ENCODE results near the gene VPS13A.
"Not testable (repeated sequence)": the region's sequence is repeated elsewhere in the genome, so short reads cannot be mapped to it uniquely, and the experiment has no call there.

Gene VPS13A

DNA sequence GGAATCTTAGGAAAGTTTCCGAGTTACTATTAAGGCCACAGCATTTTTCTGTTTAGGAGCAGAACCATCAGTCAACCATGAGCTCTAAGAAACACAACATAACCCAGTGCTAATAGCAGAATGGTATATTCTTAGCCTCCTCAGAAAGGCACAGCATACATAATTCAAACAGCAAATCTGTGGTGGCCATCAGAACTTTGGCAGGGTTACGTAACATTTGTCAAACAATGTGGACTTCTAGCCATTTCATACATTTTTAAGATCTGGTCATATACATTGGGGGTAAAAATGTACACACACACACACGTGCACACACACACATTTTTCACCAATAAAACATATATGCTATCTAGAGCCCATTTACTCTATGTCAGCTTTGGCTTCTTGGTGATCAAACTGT is 245.6 kb downstream of the VPS13A start:
- DNase-seq (ENCODE audit: low read depth in 2 of 3, low spot score in 2 of 3): no peak

DNA sequence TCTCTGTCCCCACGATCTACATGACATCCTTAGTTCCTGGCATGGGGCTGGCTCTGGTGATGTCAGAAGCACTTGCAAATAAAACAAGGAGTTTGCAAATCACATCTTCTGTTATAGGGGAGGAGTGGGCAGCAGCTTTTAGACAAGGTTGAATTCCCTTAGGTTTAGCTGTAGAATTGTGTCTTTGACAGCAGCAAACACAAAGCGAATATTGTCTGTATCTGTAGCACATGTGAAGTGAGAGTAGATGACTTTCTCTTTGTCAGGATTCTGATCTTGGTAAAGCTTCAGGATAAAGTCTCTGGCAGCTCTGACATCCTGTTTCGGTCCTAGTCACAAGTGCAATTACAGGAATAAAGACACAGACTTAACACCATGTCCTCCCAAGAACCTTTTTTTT is 246.5 kb downstream of the VPS13A start:
- no peak for DNase-seq (ENCODE audit: low read depth in 2 of 3, low spot score in 2 of 3)

DNA sequence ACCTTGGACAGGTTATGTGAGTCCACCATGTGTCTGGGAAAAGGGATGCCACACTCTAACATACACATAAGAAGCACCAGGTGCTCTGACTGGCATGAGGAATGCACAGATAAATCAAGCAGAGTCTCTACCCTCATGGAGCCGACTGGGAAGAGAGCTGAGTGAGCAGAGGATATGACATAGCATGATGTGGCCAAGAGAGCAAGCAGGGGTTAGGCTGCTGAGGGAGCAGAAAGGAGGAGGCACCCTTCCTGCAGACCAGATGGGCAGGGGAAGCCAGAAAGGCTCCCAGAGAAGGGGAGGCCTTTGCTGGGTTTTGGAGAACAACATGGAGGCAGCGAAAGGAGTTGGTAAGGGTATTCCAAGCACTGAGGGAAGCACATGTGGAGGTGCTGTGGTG is 247.7 kb downstream of the VPS13A start:
- DNase-seq (ENCODE audit: low read depth in 2 of 3, low spot score in 2 of 3): no peak

DNA sequence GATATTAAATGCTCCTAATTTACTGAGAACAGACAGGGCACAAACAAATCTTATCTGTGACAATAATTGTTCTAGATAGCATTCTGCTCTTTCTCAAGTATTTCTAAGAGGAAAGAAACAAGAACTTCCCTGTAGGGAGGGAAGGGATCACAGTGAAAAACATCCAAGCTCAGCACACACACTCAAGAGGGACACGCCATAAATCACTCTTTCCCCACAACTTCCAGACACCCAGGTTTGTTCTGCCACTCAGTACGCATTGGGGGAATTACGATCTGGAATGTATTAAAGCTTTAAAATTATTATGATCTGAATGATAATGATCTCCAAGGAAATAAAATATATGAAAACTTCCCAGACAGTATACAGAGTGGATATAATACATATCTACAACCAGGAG is 249.4 kb downstream of the VPS13A start:
- DNase-seq (ENCODE audit: low read depth in 2 of 3, low spot score in 2 of 3): no peak

DNA sequence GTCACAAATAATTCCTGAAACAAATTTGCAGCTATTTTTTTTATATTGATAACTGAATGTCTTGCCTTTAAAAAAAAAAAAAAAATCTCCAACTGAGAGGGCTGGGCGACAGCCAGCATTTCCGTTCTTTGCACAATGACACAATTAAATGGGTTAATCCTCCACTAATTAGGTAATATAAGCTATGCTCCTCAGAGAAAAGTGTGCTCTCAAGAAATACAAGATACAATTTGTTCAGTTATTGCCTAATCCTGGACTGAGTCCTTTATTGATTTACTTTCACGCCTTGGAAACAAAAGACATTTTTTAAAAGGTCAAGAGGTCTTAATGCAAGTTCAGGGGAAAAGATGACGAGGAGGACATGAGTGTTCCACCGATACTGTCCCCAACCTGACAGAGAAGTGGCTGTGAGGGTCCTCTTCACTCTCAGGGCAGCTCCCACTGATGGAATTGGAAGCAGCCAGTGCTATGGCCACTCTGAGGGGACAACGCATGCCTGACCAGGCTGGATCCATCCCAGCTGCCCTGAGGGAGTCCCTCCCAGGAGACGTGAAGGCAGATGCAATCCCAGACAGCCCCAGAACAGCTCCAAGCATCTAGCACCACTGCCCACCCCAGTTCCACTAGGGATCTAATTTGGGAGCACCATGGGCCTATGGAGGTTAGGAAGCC is 250.1 kb downstream of the VPS13A start:
- no peak for DNase-seq (ENCODE audit: low read depth in 2 of 3, low spot score in 2 of 3)

DNA sequence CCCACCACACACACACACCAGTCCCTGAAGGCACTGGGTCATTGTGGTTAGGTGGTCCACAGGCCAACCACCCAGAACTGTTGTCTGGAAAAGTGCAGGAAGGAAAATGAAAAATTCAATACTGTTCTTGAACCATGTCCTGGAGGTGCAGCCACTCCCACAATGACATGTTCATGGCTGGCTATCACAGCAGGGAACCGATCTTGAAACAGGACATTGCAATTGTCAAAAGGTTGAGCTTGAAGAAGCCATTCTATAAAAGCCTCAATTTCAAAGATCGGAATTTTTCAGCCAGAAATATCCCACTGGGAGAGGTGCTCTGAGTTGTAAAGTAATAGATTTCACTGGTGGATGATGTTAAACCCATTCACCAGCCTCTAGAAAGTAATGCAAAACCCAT is 252.6 kb downstream of the VPS13A start:
- DNase-seq (ENCODE audit: low read depth in 2 of 3, low spot score in 2 of 3): no peak

DNA sequence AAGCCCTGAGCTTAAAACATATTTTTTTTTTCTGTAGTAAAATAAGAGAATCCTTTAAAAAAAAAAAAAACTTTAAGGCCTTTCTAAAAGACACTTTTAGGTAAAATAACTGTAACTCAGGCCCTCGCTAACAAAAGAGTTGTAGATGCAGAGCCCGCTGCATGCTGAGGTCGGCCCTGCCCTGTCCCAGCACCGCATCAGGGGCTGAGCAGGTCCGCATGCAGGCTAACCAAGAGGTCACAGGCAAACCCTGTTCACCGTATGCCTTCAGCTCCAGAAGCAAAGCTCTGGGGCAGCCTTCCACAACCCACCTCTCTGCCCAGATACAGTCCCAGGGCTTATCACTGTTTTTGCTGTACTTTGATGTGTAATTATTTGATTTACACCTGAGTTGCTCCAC is 254.7 kb downstream of the VPS13A start:
- no peak for DNase-seq (ENCODE audit: low read depth in 2 of 3, low spot score in 2 of 3)

DNA sequence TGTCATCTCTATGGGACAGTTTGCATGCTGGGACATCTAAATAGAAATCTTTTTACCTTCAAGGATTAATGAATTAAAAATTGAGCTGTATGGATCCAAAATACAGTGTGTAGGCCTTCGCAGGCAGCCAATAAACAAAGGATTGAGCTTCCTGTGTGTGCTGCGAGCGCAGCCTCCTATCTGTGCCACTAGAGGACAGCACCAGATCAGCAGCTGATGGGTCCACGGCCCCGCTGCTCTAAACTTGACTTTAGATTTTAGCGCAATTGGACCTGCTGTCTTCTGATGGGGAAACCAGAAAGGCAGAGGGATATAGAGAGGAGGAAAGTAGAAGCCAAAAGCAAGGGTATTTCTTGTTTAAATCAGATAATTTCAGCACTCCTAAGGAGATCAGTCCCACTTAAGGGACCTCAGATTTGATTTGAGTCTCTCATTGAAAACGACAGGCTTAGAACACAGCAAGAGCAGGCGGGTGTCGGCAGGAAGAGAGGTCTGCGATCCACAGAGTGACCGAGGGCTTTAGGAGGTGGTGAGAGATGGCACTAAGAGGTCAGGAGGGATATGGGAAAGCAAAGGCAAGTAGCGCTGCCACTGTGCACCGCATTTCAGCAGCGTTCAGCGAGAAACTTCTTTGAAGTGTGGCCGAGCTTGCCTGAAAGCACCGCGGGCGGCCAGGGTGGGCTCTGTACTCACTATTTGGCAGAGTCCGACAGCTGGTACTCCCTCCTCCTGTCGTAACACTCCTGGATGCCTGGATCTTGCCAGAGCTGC is 256.5 kb downstream of the VPS13A start:
- no peak for DNase-seq (ENCODE audit: low read depth in 2 of 3, low spot score in 2 of 3)

DNA sequence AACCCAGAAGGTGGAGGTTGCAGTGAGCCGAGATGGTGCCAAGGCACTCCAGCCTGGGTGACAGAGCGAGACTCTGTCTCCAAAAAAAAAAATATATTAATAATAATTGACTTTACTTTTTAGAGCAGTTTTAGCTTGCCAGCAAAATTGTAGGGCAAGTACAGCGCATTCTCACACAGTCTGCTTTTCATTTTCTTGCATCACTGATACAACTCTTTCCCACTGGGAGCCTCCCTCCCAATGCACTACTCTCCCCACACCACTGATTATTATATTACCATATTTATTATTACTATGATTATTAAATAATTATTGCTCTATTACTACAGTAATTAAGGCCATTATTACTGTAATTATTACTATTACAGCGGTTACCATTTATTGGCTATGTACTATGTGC is 257.9 kb downstream of the VPS13A start:
- DNase-seq (ENCODE audit: low read depth in 2 of 3, low spot score in 2 of 3): no peak

DNA sequence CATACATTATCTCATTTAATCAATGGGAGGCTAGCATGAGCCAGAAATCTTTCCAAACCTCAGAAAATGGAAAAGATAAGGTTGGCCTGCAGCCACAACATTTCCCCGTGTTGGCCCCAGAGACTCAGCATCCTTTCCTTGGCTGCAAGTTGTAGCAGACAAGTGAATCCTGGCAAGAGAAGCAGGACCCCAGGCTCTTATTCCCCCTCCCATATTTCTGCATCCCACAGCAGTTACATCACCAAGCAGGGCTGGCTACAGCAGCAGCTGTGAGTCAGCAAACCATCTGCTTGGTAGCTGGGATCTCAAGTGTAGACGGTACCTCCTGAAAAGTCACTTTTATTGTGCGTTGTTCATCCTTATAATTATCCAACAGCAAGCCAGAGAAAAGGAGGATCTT is 258.4 kb downstream of the VPS13A start:
- DNase-seq (ENCODE audit: low read depth in 2 of 3, low spot score in 2 of 3): no peak

DNA sequence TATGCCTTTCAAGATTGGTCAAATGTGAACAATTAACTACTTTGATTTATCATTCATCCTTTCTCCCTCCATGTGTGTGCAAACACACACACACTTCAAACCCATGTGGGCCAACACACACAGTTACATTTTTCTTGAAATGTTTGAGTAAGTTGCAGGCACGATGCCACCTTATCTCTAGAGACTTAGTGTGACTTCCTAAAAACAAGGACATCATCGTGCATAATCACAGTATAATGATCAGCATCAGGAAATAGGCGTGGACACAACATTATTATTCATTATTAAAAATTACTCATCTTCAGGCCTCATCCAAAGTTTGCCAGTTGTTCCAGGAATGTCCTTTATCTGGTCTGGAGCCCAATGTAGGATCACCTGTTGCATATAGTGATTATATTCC is 261.3 kb downstream of the VPS13A start:
- no peak for DNase-seq (ENCODE audit: low read depth in 2 of 3, low spot score in 2 of 3)

DNA sequence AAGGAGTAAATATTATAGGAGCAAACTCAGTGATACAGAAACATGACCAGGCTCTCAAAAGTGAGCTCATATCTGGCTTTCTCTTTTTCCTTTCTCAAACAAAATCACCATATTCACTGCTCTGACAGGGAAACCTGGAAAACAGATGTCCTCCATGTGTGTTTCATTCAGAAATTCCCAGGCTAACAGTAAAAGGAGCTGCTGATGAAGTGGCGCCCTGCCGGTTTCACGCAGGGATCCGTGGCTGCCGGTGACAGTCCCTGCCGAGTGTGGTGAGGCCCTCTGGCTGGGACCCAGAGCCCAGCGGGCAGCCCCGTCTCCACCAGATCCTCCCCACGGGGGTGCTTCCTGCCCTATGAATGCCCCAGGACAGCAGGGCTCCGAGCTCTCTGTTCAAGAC is 262.7 kb downstream of the VPS13A start:
- DNase-seq (ENCODE audit: low read depth in 2 of 3, low spot score in 2 of 3): no peak

DNA sequence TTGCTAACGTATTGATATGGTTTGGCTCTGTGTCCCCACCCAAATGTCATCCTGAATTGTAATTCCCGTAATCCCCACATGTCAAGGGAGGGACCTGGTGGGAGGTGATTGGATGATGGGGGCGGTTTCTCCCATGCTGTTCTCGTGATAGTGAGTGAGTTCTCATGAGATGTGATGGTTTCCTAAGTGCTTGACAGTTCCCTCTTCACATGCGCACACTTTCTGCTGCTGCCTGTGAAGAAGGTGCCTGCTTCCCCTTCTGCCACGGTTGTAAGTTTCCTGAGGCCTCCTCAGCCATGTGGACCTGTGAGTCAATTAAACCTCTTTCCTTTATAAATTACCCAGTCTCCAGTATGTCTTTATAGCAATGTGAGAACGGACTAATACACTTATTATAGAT is 263.8 kb downstream of the VPS13A start:
- DNase-seq (ENCODE audit: low read depth in 2 of 3, low spot score in 2 of 3): not testable (repeated sequence)

DNA sequence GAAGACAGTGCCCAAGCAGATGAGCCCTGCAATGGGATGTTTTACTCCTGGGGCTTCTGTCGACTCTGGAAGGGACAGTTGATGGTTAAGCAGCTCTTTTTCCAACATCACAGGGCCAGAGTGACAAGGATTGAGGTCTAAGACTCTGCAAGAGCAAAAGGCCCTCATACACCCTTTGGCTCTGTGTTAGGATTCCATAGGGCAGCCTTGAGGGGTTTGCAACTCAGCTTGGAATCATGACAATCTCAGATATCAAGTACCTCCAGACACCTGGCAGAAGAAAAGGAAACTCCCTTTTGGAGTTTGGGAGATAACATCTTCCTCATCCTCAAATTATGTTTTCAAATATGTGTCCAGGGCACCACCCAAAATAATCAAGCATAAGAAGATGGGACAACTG is 265.1 kb downstream of the VPS13A start:
- no peak for DNase-seq (ENCODE audit: low read depth in 2 of 3, low spot score in 2 of 3)

DNA sequence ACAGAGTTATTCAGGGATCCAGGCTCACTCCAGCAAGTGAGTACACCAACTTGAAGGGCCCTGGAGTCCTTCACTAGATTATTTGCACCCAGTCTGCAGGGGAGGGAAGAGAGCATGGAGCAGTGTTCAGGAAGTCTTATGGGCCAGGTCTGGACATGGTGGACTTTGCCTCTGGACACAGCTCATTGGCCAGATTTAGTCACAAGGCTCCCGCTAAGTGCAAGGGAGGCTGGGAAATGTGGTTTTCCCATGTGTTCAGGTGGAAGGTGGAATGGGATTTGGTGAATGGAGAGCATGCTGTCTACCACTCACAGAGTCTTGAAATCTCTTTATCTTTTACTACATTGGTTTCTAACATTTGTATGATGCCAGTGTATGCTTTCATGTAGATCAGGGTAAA is 270.3 kb downstream of the VPS13A start:
- DNase-seq (ENCODE audit: low read depth in 2 of 3, low spot score in 2 of 3): no peak

DNA sequence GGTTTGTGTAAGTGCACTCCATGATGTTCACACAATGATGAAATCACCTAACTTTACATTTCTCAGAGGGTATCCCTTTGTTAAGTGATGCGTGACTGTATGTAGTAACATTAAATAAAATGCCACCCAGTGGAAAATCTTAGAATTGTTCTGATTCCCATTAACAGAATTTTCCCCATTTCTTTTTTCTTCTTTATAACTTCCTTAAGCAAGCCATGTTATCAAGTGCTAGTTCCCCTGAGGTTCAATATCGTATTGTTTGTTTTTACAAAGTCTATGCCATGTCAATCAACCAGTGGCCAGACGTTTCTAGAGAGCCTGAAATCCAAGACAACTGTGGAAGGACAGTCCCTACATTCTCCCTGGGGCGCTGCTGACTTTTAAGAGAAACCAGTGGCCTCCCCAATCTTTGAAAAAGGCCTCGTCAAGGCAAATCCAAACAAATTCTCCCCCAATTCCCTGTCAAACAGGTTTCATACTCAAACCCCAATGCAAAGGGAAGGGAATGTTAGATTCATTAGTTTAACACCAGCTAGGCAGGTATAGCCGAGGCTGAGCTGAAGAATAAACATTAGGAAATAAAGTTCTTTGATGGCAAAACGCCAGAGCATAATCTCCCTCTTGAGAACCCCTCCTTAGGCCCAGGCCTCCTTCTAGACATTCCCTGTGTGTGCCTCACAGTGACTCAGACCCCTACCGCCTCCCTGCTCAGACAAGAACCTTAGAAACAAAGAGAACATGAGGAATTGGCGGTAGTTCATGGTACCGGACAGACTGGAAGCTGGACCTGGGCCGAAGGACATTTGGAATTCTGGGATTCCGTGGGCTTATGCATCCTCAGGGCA is 272.1 kb downstream of the VPS13A start:
- DNase-seq (ENCODE audit: low read depth in 2 of 3, low spot score in 2 of 3): no peak

DNA sequence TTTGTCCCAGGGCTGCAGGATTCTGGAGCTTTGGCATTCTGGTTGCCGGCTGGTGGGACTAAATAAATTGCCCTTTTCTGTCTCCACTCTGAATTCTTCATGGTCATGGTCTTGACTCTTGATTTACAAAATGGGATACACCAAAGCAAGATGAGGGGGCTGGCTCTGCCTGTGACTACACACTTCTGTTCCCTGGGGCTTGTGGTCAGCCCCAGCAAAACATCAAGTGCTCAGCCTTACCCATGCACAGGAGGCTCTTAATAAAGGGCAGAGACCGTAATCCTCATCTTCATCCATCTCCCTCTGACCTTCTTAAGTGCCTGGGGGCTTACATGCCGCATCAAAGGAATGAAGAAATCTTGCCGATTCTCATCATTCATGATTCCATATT is 272.7 kb downstream of the VPS13A start:
- DNase-seq (ENCODE audit: low read depth in 2 of 3, low spot score in 2 of 3): no peak

DNA sequence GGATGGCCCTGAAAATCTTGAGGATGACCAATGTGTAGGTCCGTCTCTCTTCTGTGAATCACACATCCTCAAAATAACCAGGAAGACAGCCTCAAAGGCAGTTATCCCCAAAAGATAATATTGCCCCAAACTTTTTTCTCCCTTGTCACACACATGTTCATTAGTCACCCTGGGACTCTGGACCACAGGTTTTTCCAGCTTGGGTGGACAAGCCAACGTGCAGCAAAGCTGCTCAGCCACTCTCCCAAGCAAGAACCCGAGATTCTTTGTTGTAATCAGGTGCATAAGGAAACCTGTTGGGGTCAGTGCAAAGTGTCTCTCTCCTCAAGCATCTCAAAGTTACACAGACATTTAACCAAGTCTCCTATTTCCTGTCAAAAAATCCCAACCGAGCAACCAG is 274.2 kb downstream of the VPS13A start:
- DNase-seq (ENCODE audit: low read depth in 2 of 3, low spot score in 2 of 3): no peak

DNA sequence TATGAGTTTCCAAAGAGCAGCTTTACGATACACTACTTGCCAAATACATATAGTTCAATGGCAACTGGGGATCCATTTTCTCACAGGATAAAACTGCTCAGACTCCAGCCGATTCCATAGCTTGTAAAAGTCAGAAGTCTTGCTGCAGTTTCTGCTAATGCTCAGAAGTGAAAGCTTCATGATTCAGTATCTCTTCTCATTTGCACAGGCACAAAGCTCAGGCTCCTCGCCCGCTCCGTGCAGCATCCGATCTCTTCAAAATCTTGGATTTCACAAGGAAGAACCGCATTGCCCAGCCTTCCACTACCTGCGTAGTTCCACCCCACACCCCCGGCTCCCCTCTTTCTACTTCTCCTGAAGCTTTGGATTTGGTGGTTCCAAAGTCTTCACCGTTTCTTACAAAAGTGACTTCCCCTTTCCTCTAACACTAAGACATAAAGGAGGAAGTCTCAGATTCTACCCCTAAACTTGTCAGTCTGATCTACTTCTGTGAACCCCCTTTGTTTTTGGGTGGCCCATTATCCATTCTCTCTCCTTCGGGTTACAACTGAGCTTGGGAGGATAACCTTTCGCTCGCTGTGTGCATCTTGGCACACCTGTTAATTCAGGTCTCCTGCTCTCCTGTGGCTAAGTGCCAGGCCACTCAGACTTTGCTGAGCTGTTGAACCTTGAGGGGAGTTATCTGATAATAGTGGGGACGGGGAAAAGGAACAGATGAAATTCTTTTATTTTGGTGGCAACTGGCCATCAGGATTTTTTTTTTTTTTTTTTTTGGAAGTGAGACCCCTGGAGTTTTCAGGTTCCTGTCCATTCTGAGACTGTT is 276.7 kb downstream of the VPS13A start:
- DNase-seq (ENCODE audit: low read depth in 2 of 3, low spot score in 2 of 3): no peak

DNA sequence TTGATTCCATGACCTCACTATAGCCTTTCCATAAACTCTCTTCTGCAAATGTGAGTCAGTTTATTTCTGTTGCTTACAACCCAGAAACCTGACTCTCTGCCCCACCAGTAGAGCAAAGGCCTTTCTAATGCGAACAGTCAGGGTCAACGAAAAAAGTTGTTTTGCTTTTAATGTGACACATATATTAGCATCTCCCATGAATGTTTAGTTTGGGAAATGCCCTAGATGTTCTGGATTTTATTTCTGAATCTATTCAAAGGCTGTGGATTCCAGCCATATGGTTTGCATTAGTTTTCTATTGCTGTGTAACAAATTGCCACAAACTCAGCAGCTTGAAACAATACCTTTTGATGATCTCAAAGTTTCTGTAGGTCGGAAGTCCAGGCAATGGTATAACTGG is 277.3 kb downstream of the VPS13A start:
- no peak for DNase-seq (ENCODE audit: low read depth in 2 of 3, low spot score in 2 of 3)

DNA sequence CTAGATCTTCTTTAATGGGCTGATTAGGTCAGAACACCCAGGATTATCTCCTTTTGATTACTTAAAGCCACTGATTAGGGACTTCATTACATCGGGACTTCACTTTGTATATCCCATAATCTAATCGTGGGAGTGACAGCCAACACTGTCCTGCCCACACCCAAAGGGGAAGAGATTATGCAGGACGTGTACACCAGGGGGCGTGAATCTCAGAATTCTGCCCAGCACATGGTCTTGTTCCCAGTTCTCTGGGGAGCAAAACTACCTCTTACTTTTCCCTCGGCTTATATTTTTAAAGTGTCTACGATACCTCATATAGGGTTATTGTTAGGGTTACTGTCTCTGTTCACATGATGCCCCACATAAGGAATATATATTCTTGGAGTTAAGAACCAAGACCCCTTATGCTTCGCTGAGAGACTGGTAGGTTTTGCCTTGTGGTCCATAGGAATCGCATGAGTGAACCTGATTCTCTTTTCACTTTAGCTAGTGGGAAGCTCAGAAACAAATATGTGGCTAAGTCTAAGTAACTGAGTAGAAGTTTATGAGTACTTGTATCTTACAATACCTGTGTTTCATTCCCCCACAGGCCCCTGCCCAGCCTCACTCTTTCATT is 278.1 kb downstream of the VPS13A start:
- no peak for DNase-seq (ENCODE audit: low read depth in 2 of 3, low spot score in 2 of 3)

Data from activated CD8-positive, alpha-beta memory T cell treated with anti-CD3 and anti-CD28 coated beads for 48 hours (primary cell).